ENCODE data around the gene FLRT2. TPM values are rescaled to one million over a fixed set of nuclear protein-coding genes. Genes with fewer than 3 reads are reported as not detected.

The FLRT2 gene
- total RNA-seq, 5 donors from 2014 or later (not counting 1 experiment from before 2014, with no cell fraction given): 0.03 to 0.35 (median 0.06) TPM; not detected in 2

DNA sequence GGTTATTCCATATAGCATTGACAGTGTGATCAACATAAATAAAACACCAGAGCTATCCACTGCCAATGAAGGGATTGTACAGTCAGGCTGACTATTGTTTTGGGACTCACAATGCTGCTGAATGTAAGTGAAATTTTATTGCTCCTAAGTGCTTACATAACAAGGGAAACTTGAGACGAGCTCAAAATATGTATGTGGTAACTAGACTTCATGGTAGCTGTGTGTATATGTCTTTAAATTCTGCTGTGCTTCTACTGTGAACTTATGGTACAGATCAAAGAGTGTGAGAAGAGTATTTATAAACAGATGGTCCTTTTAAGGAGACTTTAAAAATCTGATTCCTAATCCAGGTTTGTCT is 6.9 kb downstream of the FLRT2 start:
- DNase-seq (no peak), ATAC-seq (replicated peaks in 1 of 4) (no peak)
- no peaks in the 10 kb centered on the region for H3K36me3 ChIP-seq (ENCODE audit: control insufficient read depth in 2 of 2, extremely low read depth in 1 of 2, insufficient read depth in 1 of 2, low read length in 1 of 2)
- Mint-ChIP-seq H3K27me3 (peaks cover 27 to 41% of the 10 kb centered on the region in 2 donors), H3K4me3 (no peak overlapping the region), H3K4me1 (peaks cover 5 to 9% (median 9%) of the 10 kb centered on the region in 3 donors), H3K9me3 (peaks cover 0 to 4% (median 3%) of the 10 kb centered on the region in 3 donors), H3K27ac (no peak overlapping the region), H3K36me3 (no peaks in the 10 kb centered on the region)
- ChIA-PET CTCF (no interaction called here), POLR2A (interaction anchor here in 1 of 2 donors (0.6 kb wide), 1 partner anchor 145 kb away, joined by 3 read pairs; no protein-coding TSS in a partner anchor)
- no peaks in the 10 kb centered on the region for H3K9me3 ChIP-seq
- no peak overlapping the region for H3K27ac ChIP-seq (ENCODE audit: low read length)
- WGBS (ENCODE audit: insufficient coverage): 33% methylated on average over 1 of the region's 1 CpG
- H3K4me1 ChIP-seq (ENCODE audit: control insufficient read depth in 1 of 2, extremely low read depth in 1 of 2, insufficient read depth in 2 of 2, low read length in 2 of 2): no peaks in the 10 kb centered on the region
- no peak overlapping the region for H3K4me3 ChIP-seq (ENCODE audit: control insufficient read depth in 1 of 2, extremely low read depth in 1 of 2, low read length in 1 of 2)
- peaks cover 17 to 23% of the 10 kb centered on the region in 2 experiments for H3K27me3 ChIP-seq (replicated peaks in 1 of 2; ENCODE audit: control insufficient read depth in 2 of 2, extremely low read depth in 1 of 2, insufficient read depth in 2 of 2, low read length in 1 of 2)

DNA sequence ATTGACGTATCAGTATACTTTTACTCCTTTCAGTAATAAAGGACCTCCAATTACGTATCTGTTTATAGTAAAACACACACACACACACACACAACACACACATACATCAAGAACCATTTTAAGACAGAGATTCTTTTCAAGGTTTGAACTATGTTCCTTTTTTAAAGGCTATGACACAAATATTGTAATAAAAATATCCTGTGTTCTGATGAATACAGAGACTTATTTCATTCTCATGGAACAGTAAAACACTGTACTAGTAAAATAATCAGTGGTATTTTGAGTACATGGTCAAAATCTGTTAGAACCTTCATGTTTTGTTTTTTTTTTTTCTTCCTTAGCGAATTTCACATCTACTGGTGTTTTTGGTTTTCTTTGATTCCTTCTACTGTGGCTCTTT is 7.6 kb downstream of the FLRT2 start:
- H3K27ac Mint-ChIP-seq: no peak overlapping the region
- H3K4me3 Mint-ChIP-seq: no peak overlapping the region
- H3K36me3 Mint-ChIP-seq: no peaks in the 10 kb centered on the region
- H3K9me3 Mint-ChIP-seq: peaks cover 0 to 4% (median 3%) of the 10 kb centered on the region in 3 donors
- DNase-seq (no peak), ATAC-seq (replicated peaks in 1 of 4) (no peak)
- H3K4me3 ChIP-seq (ENCODE audit: control insufficient read depth in 1 of 2, extremely low read depth in 1 of 2, low read length in 1 of 2): no peak overlapping the region
- ChIA-PET CTCF (no interaction called here), POLR2A (no interaction called here)
- peaks cover 20 to 34% of the 10 kb centered on the region in 2 donors for H3K27me3 Mint-ChIP-seq
- WGBS (ENCODE audit: insufficient coverage): 100% methylated on average over 1 of the region's 3 CpGs
- peaks cover 15 to 18% of the 10 kb centered on the region in 2 experiments for H3K27me3 ChIP-seq (replicated peaks in 1 of 2; ENCODE audit: control insufficient read depth in 2 of 2, extremely low read depth in 1 of 2, insufficient read depth in 2 of 2, low read length in 1 of 2)
- no peaks in the 10 kb centered on the region for H3K36me3 ChIP-seq (ENCODE audit: control insufficient read depth in 2 of 2, extremely low read depth in 1 of 2, insufficient read depth in 1 of 2, low read length in 1 of 2)
- no peaks in the 10 kb centered on the region for H3K9me3 ChIP-seq
- peaks cover 0 to 4% (median 4%) of the 10 kb centered on the region in 3 donors for H3K4me1 Mint-ChIP-seq
- no peaks in the 10 kb centered on the region for H3K4me1 ChIP-seq (ENCODE audit: control insufficient read depth in 1 of 2, extremely low read depth in 1 of 2, insufficient read depth in 2 of 2, low read length in 2 of 2)
- H3K27ac ChIP-seq (ENCODE audit: low read length): no peak overlapping the region

DNA sequence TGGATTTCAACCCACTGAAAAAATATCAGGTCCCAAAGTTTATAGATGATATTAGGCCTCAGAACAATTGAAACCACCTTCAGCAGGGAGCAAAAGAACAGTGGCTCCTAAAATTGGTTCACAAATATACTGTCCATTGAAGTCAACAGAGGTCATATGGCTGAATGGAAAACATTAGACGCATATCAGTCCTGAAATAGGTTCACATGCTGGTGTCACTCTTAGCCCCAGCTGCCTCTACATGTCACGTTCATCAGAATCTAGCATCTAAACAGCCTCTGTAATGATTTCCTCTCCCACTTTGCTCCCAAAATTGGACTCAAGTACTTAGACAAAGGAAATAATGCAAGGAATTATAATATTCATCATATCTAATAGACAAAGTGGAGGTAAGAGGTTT is 8.7 kb downstream of the FLRT2 start:
- no peaks in the 10 kb centered on the region for H3K9me3 ChIP-seq
- peaks cover 0 to 1% (median 0%) of the 10 kb centered on the region in 3 donors for H3K4me1 Mint-ChIP-seq
- H3K36me3 ChIP-seq (ENCODE audit: control insufficient read depth in 2 of 2, extremely low read depth in 1 of 2, insufficient read depth in 1 of 2, low read length in 1 of 2): no peaks in the 10 kb centered on the region
- no peaks in the 10 kb centered on the region for H3K4me1 ChIP-seq (ENCODE audit: control insufficient read depth in 1 of 2, extremely low read depth in 1 of 2, insufficient read depth in 2 of 2, low read length in 2 of 2)
- no peak overlapping the region for H3K4me3 ChIP-seq (ENCODE audit: control insufficient read depth in 1 of 2, extremely low read depth in 1 of 2, low read length in 1 of 2)
- WGBS (ENCODE audit: insufficient coverage): 100% methylated on average over 1 of the region's 2 CpGs
- no peak overlapping the region for H3K27ac Mint-ChIP-seq
- peaks cover 7 to 12% of the 10 kb centered on the region in 2 experiments for H3K27me3 ChIP-seq (replicated peaks in 1 of 2; ENCODE audit: control insufficient read depth in 2 of 2, extremely low read depth in 1 of 2, insufficient read depth in 2 of 2, low read length in 1 of 2)
- H3K27me3 Mint-ChIP-seq: peaks cover 15 to 29% of the 10 kb centered on the region in 2 donors
- DNase-seq (no peak), ATAC-seq (replicated peaks in 1 of 4) (no peak)
- H3K9me3 Mint-ChIP-seq: peaks cover 0 to 6% (median 3%) of the 10 kb centered on the region in 3 donors
- POLR2A ChIA-PET: no interaction called here
- H3K36me3 Mint-ChIP-seq: no peaks in the 10 kb centered on the region
- no peak overlapping the region for H3K4me3 Mint-ChIP-seq
- CTCF ChIA-PET: no interaction called here
- no peak overlapping the region for H3K27ac ChIP-seq (ENCODE audit: low read length)

DNA sequence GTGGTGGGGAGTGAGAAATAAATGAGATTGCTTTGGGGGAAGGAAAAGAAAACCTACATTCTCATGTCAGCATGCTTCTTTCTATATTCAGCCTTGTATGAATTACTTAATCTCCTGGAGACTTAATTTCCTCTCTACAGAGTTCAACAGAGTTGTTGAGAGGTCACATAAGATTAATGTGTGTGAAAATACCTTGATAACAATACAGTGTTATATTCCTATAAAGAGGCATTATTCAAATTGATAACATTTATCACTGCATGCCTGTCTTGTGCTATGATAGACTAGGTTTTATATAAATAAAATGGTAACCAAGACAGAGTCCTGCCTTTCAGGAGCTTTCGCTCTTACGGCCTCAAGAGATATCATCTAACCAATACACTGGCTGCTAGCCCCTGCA is 9.6 kb downstream of the FLRT2 start:
- Mint-ChIP-seq H3K27ac (no peak overlapping the region), H3K4me3 (no peak overlapping the region), H3K9me3 (peaks cover 0 to 9% (median 3%) of the 10 kb centered on the region in 3 donors), H3K4me1 (no peaks in the 10 kb centered on the region), H3K27me3 (peaks cover 9 to 23% of the 10 kb centered on the region in 2 donors), H3K36me3 (no peaks in the 10 kb centered on the region)
- no peak for ATAC-seq (replicated peaks in 1 of 4)
- H3K36me3 ChIP-seq (ENCODE audit: control insufficient read depth in 2 of 2, extremely low read depth in 1 of 2, insufficient read depth in 1 of 2, low read length in 1 of 2): no peaks in the 10 kb centered on the region
- CTCF ChIA-PET: no interaction called here
- no peak overlapping the region for H3K27ac ChIP-seq (ENCODE audit: low read length)
- no peak for DNase-seq
- H3K27me3 ChIP-seq (replicated peaks in 1 of 2; ENCODE audit: control insufficient read depth in 2 of 2, extremely low read depth in 1 of 2, insufficient read depth in 2 of 2, low read length in 1 of 2): peaks cover 1 to 8% of the 10 kb centered on the region in 2 experiments
- no peaks in the 10 kb centered on the region for H3K4me1 ChIP-seq (ENCODE audit: control insufficient read depth in 1 of 2, extremely low read depth in 1 of 2, insufficient read depth in 2 of 2, low read length in 2 of 2)
- no CpG with 5 or more reads among the region's 2 CpGs for WGBS (ENCODE audit: insufficient coverage)
- no peaks in the 10 kb centered on the region for H3K9me3 ChIP-seq
- no peak overlapping the region for H3K4me3 ChIP-seq (ENCODE audit: control insufficient read depth in 1 of 2, extremely low read depth in 1 of 2, low read length in 1 of 2)
- POLR2A ChIA-PET: no interaction called here

DNA sequence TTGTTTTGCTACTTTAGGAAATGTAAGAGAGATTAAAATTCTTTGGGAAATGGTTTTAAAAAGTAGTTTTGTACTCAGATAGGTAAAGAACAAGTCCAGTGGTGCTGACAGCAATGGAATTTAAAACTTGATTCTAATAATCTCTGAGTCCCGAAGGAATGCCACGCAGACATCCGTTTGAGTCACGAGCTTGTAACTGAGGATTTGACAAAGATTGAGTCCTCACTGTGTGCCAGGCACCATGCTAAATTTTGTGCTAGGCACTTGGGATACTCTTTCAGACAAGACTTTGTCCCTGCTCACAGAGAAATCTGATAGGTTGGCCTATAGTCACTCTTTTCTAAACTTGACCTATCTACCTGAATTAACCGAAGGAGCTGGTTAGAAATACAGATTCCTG is 12.7 kb downstream of the FLRT2 start:
- 75% methylated on average over 4 of the region's 5 CpGs for WGBS (ENCODE audit: insufficient coverage)
- Mint-ChIP-seq H3K36me3 (no peaks in the 10 kb centered on the region), H3K27me3 (peaks cover 0 to 8% of the 10 kb centered on the region in 2 donors), H3K4me3 (no peak overlapping the region), H3K4me1 (no peaks in the 10 kb centered on the region), H3K9me3 (peaks cover 0 to 5% (median 3%) of the 10 kb centered on the region in 3 donors), H3K27ac (no peak overlapping the region)
- DNase-seq (no peak), ATAC-seq (replicated peaks in 1 of 4) (no peak)
- Histone ChIP-seq H3K9me3 (no peaks in the 10 kb centered on the region), H3K4me3 (ENCODE audit: control insufficient read depth in 1 of 2, extremely low read depth in 1 of 2, low read length in 1 of 2) (no peak overlapping the region), H3K36me3 (ENCODE audit: control insufficient read depth in 2 of 2, extremely low read depth in 1 of 2, insufficient read depth in 1 of 2, low read length in 1 of 2) (no peaks in the 10 kb centered on the region), H3K27ac (ENCODE audit: low read length) (no peak overlapping the region), H3K4me1 (ENCODE audit: control insufficient read depth in 1 of 2, extremely low read depth in 1 of 2, insufficient read depth in 2 of 2, low read length in 2 of 2) (no peaks in the 10 kb centered on the region), H3K27me3 (replicated peaks in 1 of 2; ENCODE audit: control insufficient read depth in 2 of 2, extremely low read depth in 1 of 2, insufficient read depth in 2 of 2, low read length in 1 of 2) (no peaks in the 10 kb centered on the region)
- ChIA-PET POLR2A (interaction anchor here in 1 of 2 donors (0.6 kb wide), 1 partner anchor 175 kb away, joined by 3 read pairs; no protein-coding TSS in a partner anchor), CTCF (no interaction called here)

DNA sequence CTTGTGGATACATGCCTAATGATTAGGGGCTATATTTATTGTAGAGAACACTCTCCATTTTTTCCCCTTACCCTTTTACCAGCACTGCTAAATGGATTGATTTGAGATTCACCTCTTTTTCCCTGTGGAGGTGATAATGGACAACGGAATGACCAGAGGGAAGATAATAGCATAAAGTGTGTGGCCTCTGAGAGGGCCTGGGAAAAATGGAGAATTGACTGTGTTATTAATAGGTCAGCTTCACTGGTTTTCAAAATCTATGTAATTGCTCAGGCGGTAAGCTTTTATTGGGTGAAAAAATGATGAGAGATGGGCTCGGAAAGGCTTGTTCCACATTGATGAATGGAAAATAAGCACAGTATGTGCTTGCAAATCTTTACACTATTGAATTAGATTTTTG is 15.8 kb downstream of the FLRT2 start:
- Mint-ChIP-seq H3K36me3 (no peaks in the 10 kb centered on the region), H3K27me3 (peaks cover 0 to 2% of the 10 kb centered on the region in 2 donors), H3K27ac (no peak overlapping the region), H3K9me3 (peaks cover 0 to 5% (median under 1%) of the 10 kb centered on the region in 3 donors), H3K4me3 (no peak overlapping the region), H3K4me1 (no peaks in the 10 kb centered on the region)
- Histone ChIP-seq H3K4me3 (ENCODE audit: control insufficient read depth in 1 of 2, extremely low read depth in 1 of 2, low read length in 1 of 2) (no peak overlapping the region), H3K4me1 (ENCODE audit: control insufficient read depth in 1 of 2, extremely low read depth in 1 of 2, insufficient read depth in 2 of 2, low read length in 2 of 2) (no peaks in the 10 kb centered on the region), H3K27me3 (replicated peaks in 1 of 2; ENCODE audit: control insufficient read depth in 2 of 2, extremely low read depth in 1 of 2, insufficient read depth in 2 of 2, low read length in 1 of 2) (no peaks in the 10 kb centered on the region), H3K36me3 (ENCODE audit: control insufficient read depth in 2 of 2, extremely low read depth in 1 of 2, insufficient read depth in 1 of 2, low read length in 1 of 2) (no peaks in the 10 kb centered on the region), H3K9me3 (no peaks in the 10 kb centered on the region), H3K27ac (ENCODE audit: low read length) (no peak overlapping the region)
- CTCF ChIA-PET: no interaction called here
- ATAC-seq (replicated peaks in 1 of 4) (no peak), DNase-seq (no peak)
- 80% methylated on average over 2 of the region's 3 CpGs for WGBS (ENCODE audit: insufficient coverage)
- POLR2A ChIA-PET: no interaction called here

DNA sequence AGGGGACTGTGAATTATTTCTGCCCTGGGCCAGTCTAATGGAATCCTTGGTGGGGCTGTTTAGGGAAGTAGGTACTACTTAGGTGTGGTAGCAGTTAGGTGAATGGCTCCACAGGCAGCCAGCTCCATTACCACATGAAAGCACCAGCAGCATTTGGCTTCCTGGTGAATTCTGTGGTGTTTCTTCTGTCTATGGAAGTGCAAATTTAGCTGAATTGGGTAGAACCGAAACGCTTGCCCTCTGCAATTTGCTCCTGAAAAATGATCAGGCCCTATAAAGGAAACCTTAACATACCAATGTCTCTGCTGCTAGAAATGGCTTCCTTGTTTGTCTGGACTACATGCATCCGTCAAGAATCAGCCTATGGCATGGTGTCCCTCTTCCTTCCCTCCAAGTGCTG is 16.4 kb downstream of the FLRT2 start:
- Mint-ChIP-seq H3K9me3 (peaks cover 0 to 5% (median 5%) of the 10 kb centered on the region in 3 donors), H3K27me3 (no peaks in the 10 kb centered on the region), H3K36me3 (no peaks in the 10 kb centered on the region), H3K4me3 (no peak overlapping the region), H3K27ac (no peak overlapping the region), H3K4me1 (no peaks in the 10 kb centered on the region)
- ATAC-seq (replicated peaks in 1 of 4) (no peak), DNase-seq (no peak)
- Histone ChIP-seq H3K36me3 (ENCODE audit: control insufficient read depth in 2 of 2, extremely low read depth in 1 of 2, insufficient read depth in 1 of 2, low read length in 1 of 2) (no peaks in the 10 kb centered on the region), H3K27me3 (replicated peaks in 1 of 2; ENCODE audit: control insufficient read depth in 2 of 2, extremely low read depth in 1 of 2, insufficient read depth in 2 of 2, low read length in 1 of 2) (no peaks in the 10 kb centered on the region), H3K27ac (ENCODE audit: low read length) (no peak overlapping the region), H3K4me3 (ENCODE audit: control insufficient read depth in 1 of 2, extremely low read depth in 1 of 2, low read length in 1 of 2) (no peak overlapping the region), H3K9me3 (no peaks in the 10 kb centered on the region), H3K4me1 (ENCODE audit: control insufficient read depth in 1 of 2, extremely low read depth in 1 of 2, insufficient read depth in 2 of 2, low read length in 2 of 2) (no peaks in the 10 kb centered on the region)
- POLR2A ChIA-PET: no interaction called here
- 83% methylated on average over 1 of the region's 3 CpGs for WGBS (ENCODE audit: insufficient coverage)
- CTCF ChIA-PET: no interaction called here
